HG03457 (cell line): ENCODE results near the gene NCR1.
"Not testable (repeated sequence)": the region's sequence is repeated elsewhere in the genome, so short reads cannot be mapped to it uniquely, and the experiment has no call there.

Source experiments
- ATAC-seq: cut with Tn5 transposase; IDR thresholded peaks from one replicate; pipeline ENCODE4 v1.9.1; 2021; ENCODE audit warnings: moderate number of reproducible peaks; ENCODE audit not compliant: unreplicated experiment

The NCR1 gene

GRCh38 chr19:54905803-54906511 is at the start of gene NCR1:
Gene NCR1, plus strand, starts transcription at chr19:54906148. Its CDS starts 40 bp downstream, at chr19:54906188.
- no peak for ATAC-seq

GRCh38 chr19:54858476-54858875 is 47.5 kb upstream of the NCR1 start:
- not testable (repeated sequence) for ATAC-seq

DNA sequence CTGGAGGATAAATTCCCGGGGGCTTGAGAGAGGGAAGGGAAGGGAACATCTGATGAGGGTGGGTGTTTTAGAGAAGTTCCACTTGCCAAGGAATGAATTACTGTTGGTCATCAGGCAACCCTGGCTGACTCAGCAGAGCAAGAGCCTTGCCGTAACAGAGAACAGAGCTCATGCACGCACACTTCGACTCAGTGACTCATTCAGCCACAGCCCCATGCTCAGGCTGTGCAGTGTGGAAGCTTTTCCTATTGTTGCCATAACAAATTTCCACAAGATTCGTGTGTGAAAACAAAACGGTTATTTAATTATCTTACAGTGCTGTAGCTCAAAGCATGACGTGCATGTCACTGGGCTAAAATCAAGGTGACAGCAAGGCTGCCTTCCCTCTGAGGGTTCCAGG is 46.5 kb upstream of the NCR1 start:
- not testable (repeated sequence) for ATAC-seq

GRCh38 chr19:54863459-54863858 is 42.5 kb upstream of the NCR1 start:
- ATAC-seq: not testable (repeated sequence)

- ATAC-seq: no peak
These were observed 34.3 kb upstream of the NCR1 start for GRCh38 chr19:54871696-54872095.

GRCh38 chr19:54873990-54874389 is 32.0 kb upstream of the NCR1 start, which contains the start of gene FCAR:
Gene FCAR, plus strand, starts transcription at chr19:54874235. Its CDS starts 55 bp downstream, at chr19:54874290.
- no peak for ATAC-seq

DNA sequence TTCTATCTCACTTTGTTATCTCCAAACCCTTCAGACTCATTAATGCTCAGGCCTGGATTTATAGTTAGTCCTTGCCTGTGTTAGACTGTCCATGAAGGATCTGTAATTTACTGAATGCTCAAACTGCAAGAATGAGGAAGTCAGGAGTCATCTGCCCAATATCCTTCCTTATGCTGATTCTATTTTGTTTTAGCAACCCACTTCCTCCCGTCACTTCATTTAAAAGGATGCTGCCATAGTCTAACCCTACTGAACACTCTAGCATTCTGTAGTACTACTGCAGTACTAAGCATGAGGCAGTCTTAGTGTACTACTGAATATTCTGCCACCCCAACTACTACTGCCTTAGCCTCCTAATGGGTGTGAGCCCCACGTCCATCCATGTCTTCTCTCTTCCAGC is 30.4 kb upstream of the NCR1 start:
- no peak for ATAC-seq

DNA sequence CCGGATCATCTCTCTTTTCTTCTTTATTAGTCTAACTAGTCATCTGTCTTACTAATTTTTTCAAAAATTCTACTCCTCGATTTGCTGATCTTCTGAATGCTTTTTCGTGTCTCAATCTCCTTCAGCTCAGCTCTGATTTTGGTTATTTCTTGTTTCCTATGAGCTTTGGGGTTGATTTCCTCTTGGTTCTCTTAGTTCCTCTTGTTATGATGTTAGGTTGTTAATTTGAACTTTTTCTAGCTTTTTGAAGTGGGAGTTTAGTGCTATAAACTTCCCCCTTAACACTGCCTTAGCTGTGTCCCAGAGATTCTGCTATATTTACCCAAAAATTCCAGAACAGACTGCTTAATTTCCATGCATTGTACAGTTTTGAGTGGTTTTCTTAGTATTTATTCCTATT is 28.5 kb upstream of the NCR1 start:
- ATAC-seq: no peak

DNA sequence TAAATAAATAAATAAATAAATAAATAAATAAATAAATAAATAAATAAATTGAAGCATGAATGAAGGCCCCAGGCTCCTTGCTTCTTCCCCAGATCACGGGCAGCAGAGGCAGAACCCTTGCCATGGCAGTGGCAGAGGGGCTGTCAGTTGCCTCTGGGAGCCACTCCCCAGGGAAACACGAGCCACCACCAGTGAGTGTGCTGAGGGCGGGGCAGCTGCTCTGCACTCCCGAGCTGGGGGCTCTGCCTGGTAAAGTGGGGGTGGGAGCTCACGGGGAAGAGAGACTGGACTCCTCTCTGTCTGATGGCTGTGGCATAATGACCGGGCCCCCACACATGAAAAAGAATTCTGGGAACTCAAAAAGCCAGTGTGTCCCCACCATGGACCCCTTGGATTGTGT is 24.1 kb upstream of the NCR1 start:
- no peak for ATAC-seq

- ATAC-seq: no peak
These were observed 23.2 kb upstream of the NCR1 start for GRCh38 chr19:54882758-54883157.

GRCh38 chr19:54883228-54883627 is 22.7 kb upstream of the NCR1 start:
- ATAC-seq: no peak

- no peak for ATAC-seq
These were observed 17.7 kb upstream of the NCR1 start for GRCh38 chr19:54888239-54888638.

GRCh38 chr19:54889566-54889965 is 16.4 kb upstream of the NCR1 start:
- no peak for ATAC-seq

DNA sequence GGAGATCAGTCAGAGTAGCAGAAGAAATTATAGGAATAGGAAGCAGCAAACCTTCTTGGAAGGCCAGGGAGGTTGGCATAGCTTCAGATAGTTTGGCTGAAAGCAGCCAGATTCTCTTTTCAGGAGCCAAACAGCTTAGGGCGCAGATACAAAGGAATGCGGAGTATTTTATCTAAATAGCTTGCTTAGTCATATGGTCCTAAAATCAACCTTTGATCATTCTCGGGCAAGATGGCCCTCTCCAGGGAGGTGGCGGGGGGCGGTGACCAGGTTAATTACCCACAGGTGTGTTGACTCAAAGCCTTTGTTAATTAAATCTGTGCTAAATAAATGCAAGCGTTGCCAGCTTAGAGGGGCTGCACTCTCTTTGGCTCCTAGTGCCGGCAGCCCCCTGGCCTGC is 12.5 kb upstream of the NCR1 start:
- ATAC-seq: no peak

GRCh38 chr19:54894106-54894505 is 11.8 kb upstream of the NCR1 start:
- ATAC-seq: not testable (repeated sequence)

GRCh38 chr19:54896036-54896435 is 9.9 kb upstream of the NCR1 start:
- ATAC-seq: no peak

- not testable (repeated sequence) for ATAC-seq
These were observed 7.3 kb upstream of the NCR1 start for GRCh38 chr19:54898685-54899084.

DNA sequence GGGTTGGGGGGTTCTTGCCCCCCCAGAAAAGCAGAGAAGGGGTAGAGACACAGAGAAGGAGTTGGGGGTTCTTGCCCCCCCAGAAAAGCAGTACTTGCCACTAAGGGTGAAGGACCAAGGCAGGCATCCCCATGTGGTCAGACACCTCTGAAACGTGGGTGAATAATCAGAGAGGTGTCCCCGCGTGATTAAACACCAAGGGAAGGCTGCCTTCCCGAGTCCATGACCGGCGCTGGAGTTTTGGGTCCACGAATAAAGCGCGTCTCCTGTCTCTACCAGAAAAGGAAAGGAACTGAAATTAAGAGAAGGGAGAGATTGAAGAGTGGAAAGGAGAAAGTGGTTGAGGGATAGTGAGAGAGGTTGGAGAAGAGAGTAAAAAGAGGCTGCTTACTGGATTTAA is 6.3 kb upstream of the NCR1 start:
- not testable (repeated sequence) for ATAC-seq

DNA sequence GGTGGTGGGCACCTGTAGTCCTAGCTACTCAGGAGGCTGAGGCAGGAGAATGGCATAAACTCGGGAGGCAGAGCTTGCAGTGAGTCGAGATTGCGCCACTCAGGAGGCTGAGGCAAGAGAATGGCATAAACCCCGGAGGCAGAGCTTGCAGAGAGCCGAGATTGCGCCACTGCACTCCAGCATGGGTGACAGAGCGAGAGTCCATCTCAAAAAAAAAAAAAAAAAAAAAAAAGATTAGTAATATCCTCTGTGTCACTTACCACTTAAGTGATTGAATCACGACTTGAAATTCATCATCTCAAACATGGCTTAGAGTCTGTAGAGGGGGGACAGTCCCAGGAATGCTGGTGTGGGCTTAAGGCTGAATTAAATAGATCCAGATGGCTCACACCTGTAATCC is 4.8 kb upstream of the NCR1 start:
- not testable (repeated sequence) for ATAC-seq

GRCh38 chr19:54902061-54902460 is 3.9 kb upstream of the NCR1 start:
- ATAC-seq: no peak

DNA sequence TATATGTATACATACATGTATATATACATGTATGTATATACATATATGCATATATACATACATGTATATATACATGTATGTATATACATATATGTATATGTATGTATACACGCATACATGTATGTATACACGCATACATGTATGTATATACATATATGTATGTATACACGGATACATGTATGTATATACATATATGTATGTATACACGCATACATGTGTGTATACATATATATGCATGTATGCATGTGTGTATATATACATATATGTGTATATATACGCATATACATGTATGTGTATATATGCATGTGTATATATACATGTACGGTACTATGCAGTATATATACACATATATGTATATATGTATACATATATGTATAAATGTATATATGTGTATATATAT is 2.6 kb upstream of the NCR1 start:
- no peak for ATAC-seq

GRCh38 chr19:54904261-54904660 is 1.7 kb upstream of the NCR1 start:
- not testable (repeated sequence) for ATAC-seq

DNA sequence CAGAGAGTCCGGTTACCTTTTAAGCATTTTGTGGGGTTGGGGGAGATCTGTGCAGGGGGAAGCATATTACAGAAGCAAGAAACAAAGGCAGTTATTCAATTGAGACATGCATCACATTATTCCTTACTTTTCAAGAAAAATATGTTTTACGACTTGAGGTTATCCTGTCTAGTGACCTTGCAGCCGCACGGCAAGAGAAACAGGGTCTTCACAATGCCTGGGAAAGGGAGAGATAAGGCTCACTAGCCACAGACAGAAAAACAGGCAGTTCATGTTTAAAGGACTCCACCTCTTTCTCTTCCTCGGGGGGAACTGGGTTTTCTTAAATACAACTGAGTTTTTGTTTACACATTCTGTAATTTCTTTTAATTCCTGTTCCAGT is 536 bp upstream of the NCR1 start:
- no peak for ATAC-seq
